Measurements from ENCODE around the gene ADORA2B.
"Not testable (repeated sequence)": the region's sequence is repeated elsewhere in the genome, so short reads cannot be mapped to it uniquely, and the experiment has no call there.

The ADORA2B gene

GRCh38 chr17:15957206-15957605, 12.3 kb downstream of the ADORA2B start:
- no peak for DNase-seq

DNA sequence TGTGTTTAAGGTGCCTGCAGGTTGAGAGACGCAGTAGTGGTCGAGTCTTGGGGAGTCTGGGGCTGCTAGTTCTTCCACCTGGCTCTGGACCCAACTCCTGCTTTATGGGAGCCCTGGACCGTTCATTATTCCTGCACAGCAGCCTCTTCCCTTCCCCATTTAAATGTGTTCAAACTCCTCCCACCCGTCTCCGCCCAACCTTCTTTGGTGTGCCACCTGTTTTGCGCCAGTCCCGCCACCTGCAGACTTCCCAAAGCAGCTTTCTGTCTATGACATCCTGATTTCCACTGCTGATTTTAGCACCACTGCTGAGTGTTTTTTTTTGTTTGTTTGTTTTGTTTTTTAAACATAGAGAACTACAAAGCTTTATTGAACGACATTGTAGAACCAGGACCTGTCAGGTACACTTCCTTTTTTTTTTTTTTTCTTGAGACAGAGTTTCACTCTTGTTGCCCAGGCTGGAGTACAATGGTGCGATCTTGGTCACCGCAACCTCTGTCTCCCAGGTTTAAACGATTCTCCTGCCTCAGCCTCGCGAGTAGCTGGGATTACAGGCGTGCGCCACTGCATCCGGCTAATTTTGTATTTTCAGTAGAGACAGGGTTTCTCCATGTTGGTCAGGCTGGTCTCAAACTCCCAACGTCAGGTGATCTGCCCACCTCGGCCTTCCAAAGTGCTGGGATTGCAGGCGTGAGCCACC, 12.8 kb downstream of the ADORA2B start:
- no peak for DNase-seq

- no peak for DNase-seq
Measured at GRCh38 chr17:15958484-15958854, 13.5 kb downstream of the ADORA2B start.

DNA sequence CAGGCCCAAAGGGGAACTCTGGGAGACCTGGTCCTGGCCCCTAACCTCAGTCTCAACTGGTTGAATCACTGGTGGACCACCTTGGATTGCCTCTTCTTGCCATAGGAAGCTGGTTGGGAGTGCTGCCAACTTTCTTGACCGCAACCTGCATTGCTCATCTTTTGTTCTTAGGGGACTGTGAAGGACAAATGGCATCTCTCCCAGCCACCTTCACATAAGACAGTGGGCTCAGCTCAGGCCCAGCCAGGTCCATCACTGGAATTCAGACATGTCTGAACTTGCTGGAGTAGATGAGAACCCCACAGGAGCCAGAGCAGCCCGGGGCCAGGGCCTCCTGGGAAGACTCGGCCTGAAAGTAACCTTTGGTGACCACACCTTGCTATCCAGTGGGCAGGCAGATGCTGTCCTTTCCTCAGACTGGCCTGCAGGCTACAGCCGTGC, 18.8 kb downstream of the ADORA2B start:
- no peak for DNase-seq

DNA sequence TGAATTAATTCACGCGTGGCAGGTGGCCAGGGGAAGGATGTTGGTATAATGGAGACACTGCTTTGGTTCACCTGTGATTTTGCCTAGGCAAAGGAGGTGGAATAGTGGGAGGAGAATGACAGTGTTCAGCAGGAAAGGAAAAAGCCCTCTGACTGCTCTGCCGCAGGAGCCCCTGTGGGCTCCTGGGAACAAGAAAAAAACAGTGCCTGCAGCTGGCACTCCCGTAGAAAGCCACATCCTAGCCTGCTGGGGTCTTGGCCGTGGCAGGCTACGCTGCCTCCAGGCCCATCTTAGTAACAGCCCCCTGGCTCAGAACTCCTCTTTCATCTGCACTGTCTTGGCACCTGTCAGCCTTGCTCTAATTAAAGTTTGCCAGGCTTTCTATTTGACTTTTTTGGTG, 20.6 kb downstream of the ADORA2B start:
- DNase-seq = no peak

DNA sequence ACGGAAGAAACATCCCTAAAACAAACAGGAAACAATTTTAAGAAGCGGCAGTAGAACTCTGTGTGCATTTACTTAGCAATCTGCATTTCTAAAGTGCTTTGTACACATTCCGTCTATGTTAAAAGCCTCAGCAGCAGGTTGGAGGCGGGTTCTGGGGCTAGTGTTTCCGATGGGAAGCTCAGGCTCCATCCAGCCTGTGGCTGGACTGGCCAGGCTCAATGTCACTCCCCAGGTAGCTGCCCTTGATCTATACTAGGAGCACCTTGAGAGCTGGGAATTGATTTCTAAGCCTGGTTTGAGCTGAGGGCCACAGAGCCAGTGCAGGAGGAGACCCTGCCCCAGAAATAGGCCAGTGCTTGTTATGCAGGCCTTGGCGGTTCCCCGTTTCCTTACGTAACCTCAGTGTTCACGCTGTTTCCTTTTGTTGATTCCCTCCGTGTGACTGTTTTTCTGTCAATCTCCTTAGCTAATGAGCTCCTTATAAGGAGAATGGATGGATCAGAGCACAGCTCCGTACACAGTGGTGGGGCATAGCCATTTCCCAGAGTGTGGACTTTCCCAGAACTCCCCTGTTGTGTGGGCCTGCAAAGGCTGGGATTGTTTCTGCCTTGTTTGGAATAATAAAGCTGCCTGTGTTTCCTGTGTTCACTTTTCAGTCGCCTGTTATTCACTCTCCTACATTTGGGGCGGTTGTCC, 21.4 kb downstream of the ADORA2B start:
- no peak for DNase-seq

DNA sequence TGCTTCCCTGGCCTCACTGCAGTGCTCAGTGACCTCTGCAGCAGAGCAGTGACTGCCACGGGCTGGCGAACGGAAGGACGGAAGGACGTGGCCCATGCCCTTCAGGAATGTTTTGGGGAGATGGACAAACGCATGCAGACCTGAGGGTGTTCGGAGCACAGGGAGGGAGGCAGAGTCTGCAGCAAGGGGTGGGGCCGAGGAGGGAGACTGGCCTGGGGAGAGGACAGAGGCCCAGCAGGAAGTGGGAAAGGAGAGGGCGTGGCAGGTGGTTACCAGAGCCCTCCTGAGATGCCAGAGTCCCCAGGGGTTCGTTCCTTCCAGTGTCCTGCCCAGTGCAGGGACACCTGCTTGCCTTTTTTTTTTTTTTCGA, 21.9 kb downstream of the ADORA2B start:
- DNase-seq = no peak

- DNase-seq = no peak
Measured at GRCh38 chr17:15967706-15968399, 22.9 kb downstream of the ADORA2B start.

DNA sequence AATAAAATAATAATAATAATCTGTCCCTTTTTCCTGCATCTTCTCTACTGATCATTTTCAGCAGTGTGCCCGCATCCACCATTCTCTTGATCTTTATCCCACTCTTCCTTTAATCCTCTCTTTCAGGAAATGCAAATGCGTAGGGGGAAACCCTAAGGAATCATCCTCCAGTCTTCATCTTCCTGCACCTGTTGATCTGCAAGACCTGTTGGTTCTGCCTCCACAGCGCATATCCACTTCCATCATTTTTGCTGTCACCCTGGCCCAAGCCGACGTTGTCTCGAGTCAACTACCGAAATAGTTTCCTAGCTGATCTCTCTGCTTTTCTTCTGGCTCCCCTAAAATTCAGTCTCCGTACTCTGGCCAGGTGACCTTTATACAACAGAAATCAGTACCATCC, 24.5 kb downstream of the ADORA2B start:
- no peak for DNase-seq

GRCh38 chr17:15970500-15970899, 25.6 kb downstream of the ADORA2B start:
- no peak for DNase-seq

- no peak for DNase-seq
Measured at GRCh38 chr17:15971098-15971678, 26.3 kb downstream of the ADORA2B start.

GRCh38 chr17:15971882-15972281, 27.0 kb downstream of the ADORA2B start:
- no peak for DNase-seq

GRCh38 chr17:15972497-15972951, 27.6 kb downstream of the ADORA2B start:
- no peak for DNase-seq

DNA sequence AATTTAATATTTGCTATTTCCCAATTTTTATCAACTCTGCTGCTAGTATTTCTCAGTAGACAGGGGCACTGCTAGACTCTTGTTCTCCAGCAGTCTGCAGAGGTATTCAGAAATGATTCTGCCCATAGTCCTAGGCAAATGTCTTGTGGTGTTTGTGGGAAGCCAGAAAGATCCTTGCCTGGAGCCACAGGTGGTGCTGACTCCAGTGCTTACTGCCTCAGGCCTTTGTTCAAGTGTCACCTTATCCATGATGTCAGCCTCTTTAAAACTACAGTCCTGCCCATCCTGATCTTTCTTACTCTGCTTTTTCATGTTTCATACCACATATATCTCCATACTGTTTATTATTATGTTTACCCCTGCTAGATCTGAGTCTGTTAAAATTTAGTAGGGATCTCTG, 28.1 kb downstream of the ADORA2B start:
- no peak for DNase-seq

DNA sequence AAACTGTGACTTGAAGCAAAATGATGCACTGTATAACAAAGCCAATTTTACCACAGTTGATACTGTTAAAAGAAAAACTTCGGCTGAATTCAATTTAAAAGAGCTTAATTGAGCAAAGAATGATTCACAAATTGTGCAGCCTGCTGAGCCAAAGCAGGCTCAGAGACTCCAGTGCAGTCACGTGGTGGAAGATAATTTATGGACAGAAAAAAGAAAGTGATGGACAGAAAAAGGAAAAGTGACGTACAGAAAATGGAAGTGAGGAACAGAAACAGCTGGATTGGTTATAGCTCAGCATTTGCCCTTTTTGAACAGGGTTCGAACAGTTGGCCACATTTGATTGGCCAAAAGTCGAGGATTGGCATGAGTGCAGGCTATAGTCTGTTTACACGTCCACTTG, 28.9 kb downstream of the ADORA2B start:
- DNase-seq = no peak

- DNase-seq = no peak
Measured at GRCh38 chr17:15977894-15978293, 33.0 kb downstream of the ADORA2B start.

- no peak for DNase-seq
Measured at GRCh38 chr17:15978606-15979005, 33.7 kb downstream of the ADORA2B start.

GRCh38 chr17:15979013-15979412, 34.1 kb downstream of the ADORA2B start:
- DNase-seq = not testable (repeated sequence)

GRCh38 chr17:15981208-15981607, 36.3 kb downstream of the ADORA2B start:
- no peak for DNase-seq

- DNase-seq = no peak
Measured at GRCh38 chr17:15981646-15982580, 37.0 kb downstream of the ADORA2B start.

DNA sequence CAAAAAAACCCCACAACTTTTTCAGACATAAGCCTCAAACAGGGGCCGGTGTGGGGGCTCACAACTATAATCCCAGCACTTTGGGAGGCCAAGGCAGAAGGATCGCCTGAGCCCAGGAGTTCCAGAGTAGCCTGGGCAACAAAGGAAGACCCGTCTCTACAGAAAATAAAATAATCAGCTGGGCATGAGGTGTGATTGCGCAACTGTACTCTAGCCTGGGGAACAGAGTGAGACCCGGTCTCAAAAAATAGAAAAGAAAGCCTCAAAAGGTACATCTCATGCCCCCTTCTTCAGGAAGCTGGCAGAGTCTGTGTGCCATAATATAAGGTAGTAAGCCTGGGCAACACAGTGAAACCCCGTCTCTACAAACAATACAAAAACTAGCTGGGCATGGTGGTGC, 51.4 kb downstream of the ADORA2B start:
- no peak for DNase-seq

GRCh38 chr17:15998031-15998562, 53.2 kb downstream of the ADORA2B start:
- DNase-seq = no peak
